ENCODE measurements around the gene RRM2.

RRM2 gene

GRCh38 chr2:10173258-10174005, 50.9 kb downstream of the RRM2 start:
- no peak for DNase-seq

- no peak for DNase-seq
These were observed 51.6 kb downstream of the RRM2 start for GRCh38 chr2:10174173-10174572.

DNA sequence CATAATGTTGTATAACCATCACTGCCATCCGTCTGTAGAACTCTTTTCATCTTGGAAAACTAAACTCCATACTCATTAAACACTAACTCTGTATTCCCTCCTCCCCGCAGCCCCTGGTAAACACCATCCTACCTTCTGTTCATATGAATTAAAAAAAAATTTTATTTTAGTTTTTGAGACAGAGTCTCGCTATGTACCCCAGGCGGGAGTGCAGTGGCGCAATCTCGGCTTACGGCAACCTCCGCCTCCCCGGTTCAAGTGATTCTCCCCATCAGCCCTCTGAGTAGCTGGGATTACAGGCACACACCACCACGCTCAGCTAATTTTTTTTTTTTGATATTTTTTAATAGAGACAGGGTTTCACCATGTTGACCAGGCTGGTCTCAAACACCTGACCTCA, 52.9 kb downstream of the RRM2 start:
- no peak for DNase-seq

DNA sequence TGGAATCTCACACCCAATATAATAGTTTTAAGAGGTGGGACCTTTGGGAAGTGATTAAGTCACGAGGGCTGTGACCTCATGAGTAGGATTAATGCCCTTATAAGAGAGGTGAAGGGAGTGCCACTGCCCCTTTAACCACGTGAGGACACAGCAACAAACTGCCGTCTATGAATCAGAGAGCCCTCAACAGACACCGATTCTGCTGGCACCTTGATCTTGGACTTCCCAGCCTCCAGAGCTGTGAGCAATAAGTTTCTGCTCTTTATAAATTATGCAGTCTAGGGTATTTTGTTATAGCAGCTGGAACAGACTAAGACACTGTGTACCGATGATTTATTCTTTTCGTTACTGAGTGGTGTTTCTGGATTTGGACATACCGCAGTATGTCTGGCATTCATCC, 56.2 kb downstream of the RRM2 start:
- DNase-seq: no peak

DNA sequence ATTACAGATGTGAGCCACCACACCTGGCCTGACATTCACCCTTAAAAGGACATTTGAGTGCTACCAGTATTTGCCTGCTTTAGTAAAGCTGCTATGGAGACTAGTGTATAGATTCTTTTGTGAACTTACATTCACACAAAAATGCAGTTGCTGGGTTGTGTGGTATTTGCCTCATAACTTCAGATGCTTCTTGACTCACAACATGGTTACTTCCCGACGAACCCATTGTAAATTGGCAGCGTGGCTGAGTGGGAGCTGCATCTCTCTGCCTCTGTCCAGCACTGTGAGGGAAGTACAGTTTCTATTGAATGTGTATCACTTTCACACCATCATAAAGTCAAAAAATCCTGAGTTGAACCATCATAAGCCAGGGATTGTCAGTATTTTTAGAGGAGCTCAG, 56.9 kb downstream of the RRM2 start:
- DNase-seq: no peak

GRCh38 chr2:10180229-10180628, 57.7 kb downstream of the RRM2 start:
- no peak for DNase-seq
